Lower leg skin (tissue), 3 donors: ENCODE data around the gene CPXM2.

Experiments used
- POLR2A ChIP-seq, 2 donors: fragments of 450-650 bp; IDR thresholded peaks; one replicate each; pipeline ENCODE4 v1.6.1; 2016 to 2017; ENCODE audit warnings: antibody characterized with exemption in 2 of 2, mild to moderate bottlenecking in 1 of 2, moderate library complexity in 1 of 2
- TF ChIP-seq, protein P1 (sequence below), 3 donors: fragments of 450-650 bp; IDR thresholded peaks; one replicate each; pipeline ENCODE4 v1.5.1; 2016; ENCODE audit warnings: antibody characterized with exemption in 3 of 3, mild to moderate bottlenecking in 3 of 3, moderate library complexity in 2 of 3

DNA sequence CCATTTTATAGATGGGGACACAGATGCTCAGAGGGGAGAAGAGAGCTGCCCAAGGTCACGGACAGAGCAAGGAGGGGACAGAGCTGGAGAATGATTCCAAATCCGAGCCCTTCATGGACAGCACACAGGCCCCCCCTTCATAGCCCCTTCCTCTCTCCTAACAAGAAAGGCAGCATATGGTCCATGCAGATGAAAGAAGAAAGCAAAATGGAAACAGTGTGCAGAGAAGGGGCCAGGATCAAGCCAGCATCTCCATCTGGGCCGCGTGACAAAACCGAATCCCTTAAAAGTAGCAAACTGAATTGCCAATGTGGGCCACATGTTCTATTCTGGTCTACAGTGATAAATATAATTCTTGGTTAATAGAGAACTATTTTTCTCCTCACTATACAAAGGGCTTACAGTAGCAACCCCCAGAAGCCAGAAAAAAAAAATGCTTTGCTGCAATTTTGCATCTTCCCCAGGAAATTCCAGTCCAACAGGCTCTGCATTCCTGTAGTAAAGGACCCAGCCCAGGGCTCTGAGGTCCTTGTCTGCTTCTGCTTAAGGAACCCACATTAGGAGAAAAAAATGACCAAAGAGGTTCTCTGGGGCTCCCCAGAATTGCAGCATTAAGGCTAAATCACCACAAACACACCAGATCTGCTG, 7.8 kb downstream of the CPXM2 start:
- TF ChIP-seq, protein P1, sequence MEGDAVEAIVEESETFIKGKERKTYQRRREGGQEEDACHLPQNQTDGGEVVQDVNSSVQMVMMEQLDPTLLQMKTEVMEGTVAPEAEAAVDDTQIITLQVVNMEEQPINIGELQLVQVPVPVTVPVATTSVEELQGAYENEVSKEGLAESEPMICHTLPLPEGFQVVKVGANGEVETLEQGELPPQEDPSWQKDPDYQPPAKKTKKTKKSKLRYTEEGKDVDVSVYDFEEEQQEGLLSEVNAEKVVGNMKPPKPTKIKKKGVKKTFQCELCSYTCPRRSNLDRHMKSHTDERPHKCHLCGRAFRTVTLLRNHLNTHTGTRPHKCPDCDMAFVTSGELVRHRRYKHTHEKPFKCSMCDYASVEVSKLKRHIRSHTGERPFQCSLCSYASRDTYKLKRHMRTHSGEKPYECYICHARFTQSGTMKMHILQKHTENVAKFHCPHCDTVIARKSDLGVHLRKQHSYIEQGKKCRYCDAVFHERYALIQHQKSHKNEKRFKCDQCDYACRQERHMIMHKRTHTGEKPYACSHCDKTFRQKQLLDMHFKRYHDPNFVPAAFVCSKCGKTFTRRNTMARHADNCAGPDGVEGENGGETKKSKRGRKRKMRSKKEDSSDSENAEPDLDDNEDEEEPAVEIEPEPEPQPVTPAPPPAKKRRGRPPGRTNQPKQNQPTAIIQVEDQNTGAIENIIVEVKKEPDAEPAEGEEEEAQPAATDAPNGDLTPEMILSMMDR (IDR thresholded peaks at IDR 0.05): no peak
- no peak for TF ChIP-seq POLR2A (IDR thresholded peaks at IDR 0.05)
